ENCODE results near the gene KLC1.
A peak's percentile ranks its signal among the peaks of the same experiment; 100 is the strongest.

The KLC1 gene

DNA sequence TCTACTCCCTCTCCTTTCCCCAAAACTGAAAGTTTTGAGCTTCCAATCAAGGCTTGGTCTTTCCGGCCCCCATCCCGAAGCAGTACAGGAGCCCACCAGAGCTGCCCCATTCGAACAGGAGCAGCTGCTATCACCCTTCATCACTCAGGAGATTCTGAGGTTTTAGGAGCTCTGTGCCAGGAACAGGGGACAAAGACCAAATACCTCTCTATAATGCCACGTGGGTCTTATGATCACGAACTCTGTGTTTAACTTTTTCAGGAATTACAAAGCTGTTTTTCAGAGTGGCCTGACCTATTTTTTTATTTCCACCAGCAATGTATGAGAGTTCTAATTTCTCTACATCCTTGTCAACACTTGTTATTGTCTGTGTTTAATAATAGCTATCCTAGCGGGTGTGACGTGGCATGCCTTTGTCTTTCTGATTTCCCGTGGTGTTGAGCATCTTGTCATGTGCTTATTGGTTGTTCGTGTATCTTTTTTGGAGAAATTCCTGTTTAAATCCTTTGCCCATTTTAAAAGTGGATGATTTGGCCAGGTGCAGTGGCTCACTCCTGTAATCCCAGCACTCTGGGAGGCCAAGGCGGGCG lies 44.6 kb upstream of the KLC1 start:
- H3F3A ChIP-seq (ENCODE audit: insufficient read depth): no peaks in the 10 kb centered on the region
- H4K20me1 ChIP-seq (ENCODE audit: low read depth, low read length): no peaks in the 10 kb centered on the region
- no peaks in the 10 kb centered on the region for H3K9me3 ChIP-seq (ENCODE audit: insufficient read depth, low read length)
- TF ChIP-seq, protein P1, sequence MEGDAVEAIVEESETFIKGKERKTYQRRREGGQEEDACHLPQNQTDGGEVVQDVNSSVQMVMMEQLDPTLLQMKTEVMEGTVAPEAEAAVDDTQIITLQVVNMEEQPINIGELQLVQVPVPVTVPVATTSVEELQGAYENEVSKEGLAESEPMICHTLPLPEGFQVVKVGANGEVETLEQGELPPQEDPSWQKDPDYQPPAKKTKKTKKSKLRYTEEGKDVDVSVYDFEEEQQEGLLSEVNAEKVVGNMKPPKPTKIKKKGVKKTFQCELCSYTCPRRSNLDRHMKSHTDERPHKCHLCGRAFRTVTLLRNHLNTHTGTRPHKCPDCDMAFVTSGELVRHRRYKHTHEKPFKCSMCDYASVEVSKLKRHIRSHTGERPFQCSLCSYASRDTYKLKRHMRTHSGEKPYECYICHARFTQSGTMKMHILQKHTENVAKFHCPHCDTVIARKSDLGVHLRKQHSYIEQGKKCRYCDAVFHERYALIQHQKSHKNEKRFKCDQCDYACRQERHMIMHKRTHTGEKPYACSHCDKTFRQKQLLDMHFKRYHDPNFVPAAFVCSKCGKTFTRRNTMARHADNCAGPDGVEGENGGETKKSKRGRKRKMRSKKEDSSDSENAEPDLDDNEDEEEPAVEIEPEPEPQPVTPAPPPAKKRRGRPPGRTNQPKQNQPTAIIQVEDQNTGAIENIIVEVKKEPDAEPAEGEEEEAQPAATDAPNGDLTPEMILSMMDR (IDR thresholded peaks at IDR 0.05; ENCODE audit: insufficient read depth, low read length, poor library complexity, severe bottlenecking): no peak
- no peak overlapping the region for H3K4me2 ChIP-seq (ENCODE audit: low read depth, low read length, poor library complexity, severe bottlenecking)
- H3K79me2 ChIP-seq (ENCODE audit: insufficient read depth, low read length): no peaks in the 10 kb centered on the region
- no peak overlapping the region for H3K27ac ChIP-seq (ENCODE audit: low read depth, low read length)
- no peaks in the 10 kb centered on the region for H3K27me3 ChIP-seq (ENCODE audit: low read length)
- H3K4me3 ChIP-seq (ENCODE audit: insufficient read depth, low read length, poor library complexity, severe bottlenecking): no peak overlapping the region
- no peak overlapping the region for H2AFZ ChIP-seq (ENCODE audit: low read depth, low read length, severe bottlenecking)
- no peaks in the 10 kb centered on the region for H3K36me3 ChIP-seq (ENCODE audit: low read length)
- H3K9ac ChIP-seq (ENCODE audit: low read length): no peak overlapping the region
- no peaks in the 10 kb centered on the region for H3K9me2 ChIP-seq (replicated peaks; ENCODE audit: insufficient read depth, low read length)

DNA sequence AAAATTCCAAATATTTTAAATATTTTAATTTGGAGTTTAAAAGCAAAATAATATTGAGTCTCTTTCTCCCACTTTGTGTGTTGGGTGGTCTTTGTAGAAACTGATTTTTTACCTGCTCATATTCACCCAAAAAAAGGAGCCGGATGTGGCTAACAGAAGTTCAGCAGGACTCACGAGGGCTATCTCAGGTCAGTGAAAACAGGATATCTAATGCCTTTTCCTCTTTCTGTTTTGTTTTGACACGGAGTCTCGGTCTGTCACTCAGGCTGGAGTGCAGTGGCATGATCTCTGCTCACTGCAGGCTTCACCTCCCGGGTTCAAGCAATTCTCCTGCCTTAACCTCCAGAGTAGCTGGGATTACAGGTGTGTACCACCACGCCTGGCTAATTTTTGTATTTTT lies 35.4 kb upstream of the KLC1 start:
- no peak overlapping the region for H3K4me3 ChIP-seq (ENCODE audit: insufficient read depth, low read length, poor library complexity, severe bottlenecking)
- H4K20me1 ChIP-seq (ENCODE audit: low read depth, low read length): no peaks in the 10 kb centered on the region
- H3K79me2 ChIP-seq (ENCODE audit: insufficient read depth, low read length): no peaks in the 10 kb centered on the region
- H3K4me2 ChIP-seq (ENCODE audit: low read depth, low read length, poor library complexity, severe bottlenecking): peak overlapping the region; percentile 48
- no peaks in the 10 kb centered on the region for H3K36me3 ChIP-seq (ENCODE audit: low read length)
- no peak overlapping the region for H2AFZ ChIP-seq (ENCODE audit: low read depth, low read length, severe bottlenecking)
- H3K9me3 ChIP-seq (ENCODE audit: insufficient read depth, low read length): no peaks in the 10 kb centered on the region
- peak overlapping the region; percentile 48; the same call in 1 of the 2 replicates for H3K27ac ChIP-seq (ENCODE audit: low read depth, low read length)
- H3K9me2 ChIP-seq (replicated peaks; ENCODE audit: insufficient read depth, low read length): no peaks in the 10 kb centered on the region
- H3K27me3 ChIP-seq (ENCODE audit: low read length): no peaks in the 10 kb centered on the region
- H3K9ac ChIP-seq (ENCODE audit: low read length): no peak overlapping the region
- no peak for TF ChIP-seq EZH2phosphoT487 (conservative IDR thresholded peaks at IDR 0.05; ENCODE audit: low read length)
- TF ChIP-seq, protein P1 (IDR thresholded peaks at IDR 0.05; ENCODE audit: insufficient read depth, low read length, poor library complexity, severe bottlenecking): no peak
- 0 out of 2 replicates have a peak, but pooled peaks cover 4% of the 10 kb centered on the region for H3F3A ChIP-seq (ENCODE audit: insufficient read depth)

DNA sequence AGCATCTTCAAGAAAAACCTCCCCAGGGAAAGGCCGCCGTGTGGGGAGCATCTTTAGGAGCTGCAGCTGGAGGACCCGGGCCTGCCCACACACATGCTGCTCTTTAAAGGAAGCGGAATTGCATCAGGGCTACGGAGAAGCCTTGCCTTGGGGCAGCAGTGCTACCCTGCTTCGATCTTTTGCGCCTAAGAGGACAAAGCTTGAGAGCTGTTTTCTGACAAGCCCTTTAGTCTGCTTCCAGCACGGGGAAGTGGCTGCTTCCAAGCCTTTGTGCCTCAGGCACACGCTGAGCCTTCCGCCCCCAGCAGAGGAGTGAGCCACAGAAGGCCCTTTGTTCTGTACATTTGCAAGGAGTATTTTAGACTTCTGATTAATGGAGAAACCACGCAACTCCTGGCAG lies 34.7 kb upstream of the KLC1 start:
- no peaks in the 10 kb centered on the region for H4K20me1 ChIP-seq (ENCODE audit: low read depth, low read length)
- no peaks in the 10 kb centered on the region for H3K9me3 ChIP-seq (ENCODE audit: insufficient read depth, low read length)
- no peak overlapping the region for H2AFZ ChIP-seq (ENCODE audit: low read depth, low read length, severe bottlenecking)
- no peaks in the 10 kb centered on the region for H3K9me2 ChIP-seq (replicated peaks; ENCODE audit: insufficient read depth, low read length)
- no peak overlapping the region for H3K4me2 ChIP-seq (ENCODE audit: low read depth, low read length, poor library complexity, severe bottlenecking)
- H3K36me3 ChIP-seq (ENCODE audit: low read length): no peaks in the 10 kb centered on the region
- TF ChIP-seq, protein P1 (IDR thresholded peaks at IDR 0.05; ENCODE audit: insufficient read depth, low read length, poor library complexity, severe bottlenecking): no peak
- no peak for TF ChIP-seq EZH2phosphoT487 (conservative IDR thresholded peaks at IDR 0.05; ENCODE audit: low read length)
- no peaks in the 10 kb centered on the region for H3K79me2 ChIP-seq (ENCODE audit: insufficient read depth, low read length)
- H3F3A ChIP-seq (ENCODE audit: insufficient read depth): 0 out of 2 replicates have a peak, but pooled peaks cover 4% of the 10 kb centered on the region
- no peaks in the 10 kb centered on the region for H3K27me3 ChIP-seq (ENCODE audit: low read length)
- H3K9ac ChIP-seq (ENCODE audit: low read length): no peak overlapping the region
- no peak overlapping the region for H3K27ac ChIP-seq (ENCODE audit: low read depth, low read length)
- H3K4me3 ChIP-seq (ENCODE audit: insufficient read depth, low read length, poor library complexity, severe bottlenecking): no peak overlapping the region

Measured in SU-DHL-6 (cell line).